Nephron (organoid): ENCODE data around the gene TJP3.

Experiments used
- H3K27ac Mint-ChIP-seq, 3 experiments: 2 replicates each; pipeline ENCODE4 v1.8.0; 2020; ENCODE audit warnings: mixed read lengths in 3 of 3, mild to moderate bottlenecking in 2 of 3, moderate library complexity in 1 of 3
- H3K27me3 Mint-ChIP-seq: 2 replicates; pipeline ENCODE4 v1.8.0; 2021; ENCODE audit warnings: low read depth, mild to moderate bottlenecking, moderate library complexity, mixed read lengths
- H3K36me3 Mint-ChIP-seq: 2 replicates; pipeline ENCODE4 v1.8.0; 2020; ENCODE audit warnings: low read depth, mixed read lengths
- H3K4me1 Mint-ChIP-seq: 2 replicates; pipeline ENCODE4 v1.8.0; 2020; ENCODE audit warnings: mixed read lengths
- H3K4me3 Mint-ChIP-seq, 3 experiments: 2 replicates each; pipeline ENCODE4 v1.8.0; 2020; ENCODE audit warnings: mild to moderate bottlenecking in 3 of 3, mixed read lengths in 3 of 3, moderate library complexity in 2 of 3
- H3K9me3 Mint-ChIP-seq: 2 replicates; pipeline ENCODE4 v1.8.0; 2020; ENCODE audit warnings: mixed read lengths
- TF ChIP-seq, protein P1 (sequence below), 3 experiments: fragments of 200-600 bp; sonication (generic); IDR thresholded peaks; one replicate each; pipeline ENCODE4 v1.5.0; 2021; ENCODE audit warnings: antibody characterized with exemption in 3 of 3; ENCODE audit not compliant: unreplicated experiment in 3 of 3

Gene TJP3

GRCh38 chr19:3737487-3738205 lies 29.5 kb downstream of the TJP3 start:
- Mint-ChIP-seq H3K4me3 (no peak overlapping the region), H3K4me1 (no peaks in the 10 kb centered on the region), H3K27ac (no peak overlapping the region), H3K9me3 (no peaks in the 10 kb centered on the region), H3K36me3 (no peaks in the 10 kb centered on the region), H3K27me3 (peaks cover 29% of the 10 kb centered on the region)
- TF ChIP-seq, protein P1, sequence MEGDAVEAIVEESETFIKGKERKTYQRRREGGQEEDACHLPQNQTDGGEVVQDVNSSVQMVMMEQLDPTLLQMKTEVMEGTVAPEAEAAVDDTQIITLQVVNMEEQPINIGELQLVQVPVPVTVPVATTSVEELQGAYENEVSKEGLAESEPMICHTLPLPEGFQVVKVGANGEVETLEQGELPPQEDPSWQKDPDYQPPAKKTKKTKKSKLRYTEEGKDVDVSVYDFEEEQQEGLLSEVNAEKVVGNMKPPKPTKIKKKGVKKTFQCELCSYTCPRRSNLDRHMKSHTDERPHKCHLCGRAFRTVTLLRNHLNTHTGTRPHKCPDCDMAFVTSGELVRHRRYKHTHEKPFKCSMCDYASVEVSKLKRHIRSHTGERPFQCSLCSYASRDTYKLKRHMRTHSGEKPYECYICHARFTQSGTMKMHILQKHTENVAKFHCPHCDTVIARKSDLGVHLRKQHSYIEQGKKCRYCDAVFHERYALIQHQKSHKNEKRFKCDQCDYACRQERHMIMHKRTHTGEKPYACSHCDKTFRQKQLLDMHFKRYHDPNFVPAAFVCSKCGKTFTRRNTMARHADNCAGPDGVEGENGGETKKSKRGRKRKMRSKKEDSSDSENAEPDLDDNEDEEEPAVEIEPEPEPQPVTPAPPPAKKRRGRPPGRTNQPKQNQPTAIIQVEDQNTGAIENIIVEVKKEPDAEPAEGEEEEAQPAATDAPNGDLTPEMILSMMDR (IDR thresholded peaks at IDR 0.05; ENCODE audit: unreplicated experiment in 3 of 3), result no peak

DNA sequence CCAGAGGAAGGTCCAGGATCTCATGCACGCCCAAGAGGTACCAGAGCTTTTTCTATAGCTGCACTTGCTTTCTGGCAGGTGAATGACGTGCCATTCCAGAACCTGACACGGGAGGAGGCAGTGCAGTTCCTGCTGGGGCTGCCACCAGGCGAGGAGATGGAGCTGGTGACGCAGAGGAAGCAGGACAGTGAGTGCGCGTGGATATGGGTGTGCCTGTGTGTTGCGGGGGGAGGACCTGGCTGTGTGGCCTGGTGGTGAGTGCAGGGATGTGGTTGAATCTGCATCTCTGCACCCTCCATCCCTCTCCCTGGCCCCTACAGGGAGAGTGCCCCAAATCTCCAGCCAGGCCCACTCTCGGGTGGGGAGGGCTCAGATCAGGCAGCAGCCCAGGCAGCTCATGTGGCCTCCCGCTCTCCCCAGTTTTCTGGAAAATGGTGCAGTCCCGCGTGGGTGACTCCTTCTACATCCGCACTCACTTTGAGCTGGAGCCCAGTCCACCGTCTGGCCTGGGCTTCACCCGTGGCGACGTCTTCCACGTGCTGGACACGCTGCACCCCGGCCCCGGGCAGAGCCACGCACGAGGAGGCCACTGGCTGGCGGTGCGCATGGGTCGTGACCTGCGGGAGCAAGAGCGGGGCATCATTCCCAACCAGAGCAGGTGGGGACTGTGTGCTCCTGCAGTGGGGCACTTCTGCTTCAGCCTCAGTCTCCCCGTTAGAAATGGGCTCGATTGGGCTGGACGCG lies 30.5 kb downstream of the TJP3 start:
- H3K27me3 Mint-ChIP-seq, result peaks cover 23% of the 10 kb centered on the region
- no peaks in the 10 kb centered on the region for H3K9me3 Mint-ChIP-seq
- no peaks in the 10 kb centered on the region for H3K4me1 Mint-ChIP-seq
- H3K4me3 Mint-ChIP-seq, result no peak overlapping the region
- TF ChIP-seq, protein P1 (IDR thresholded peaks at IDR 0.05; ENCODE audit: unreplicated experiment in 3 of 3), result no peak
- no peaks in the 10 kb centered on the region for H3K36me3 Mint-ChIP-seq
- no peak overlapping the region for H3K27ac Mint-ChIP-seq

DNA sequence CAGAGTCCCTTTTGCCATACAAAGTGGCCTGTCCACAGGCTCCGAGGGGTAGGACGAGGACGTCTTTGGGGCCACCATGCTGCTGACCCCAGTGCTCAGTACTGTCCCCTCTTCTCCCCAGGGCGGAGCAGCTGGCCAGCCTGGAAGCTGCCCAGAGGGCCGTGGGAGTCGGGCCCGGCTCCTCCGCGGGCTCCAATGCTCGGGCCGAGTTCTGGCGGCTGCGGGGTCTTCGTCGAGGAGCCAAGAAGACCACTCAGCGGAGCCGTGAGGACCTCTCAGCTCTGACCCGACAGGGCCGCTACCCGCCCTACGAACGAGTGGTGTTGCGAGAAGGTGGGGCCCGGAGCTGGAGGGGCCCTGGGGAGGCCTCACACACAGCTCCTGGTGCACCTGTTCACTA lies 32.2 kb downstream of the TJP3 start:
- TF ChIP-seq, protein P1 (IDR thresholded peaks at IDR 0.05; ENCODE audit: unreplicated experiment in 3 of 3), result no peak

GRCh38 chr19:3743486-3743885 lies 35.3 kb downstream of the TJP3 start:
- Mint-ChIP-seq H3K27ac (no peak overlapping the region), H3K27me3 (peaks cover 13% of the 10 kb centered on the region)

More for the DNA sequence above, 32.2 kb downstream of the TJP3 start:
- H3K4me3 Mint-ChIP-seq, result no peak overlapping the region
- H3K36me3 Mint-ChIP-seq, result no peaks in the 10 kb centered on the region
- peaks cover 16% of the 10 kb centered on the region for H3K27me3 Mint-ChIP-seq
- no peak overlapping the region for H3K27ac Mint-ChIP-seq
- H3K4me1 Mint-ChIP-seq, result no peaks in the 10 kb centered on the region
- H3K9me3 Mint-ChIP-seq, result no peaks in the 10 kb centered on the region

DNA sequence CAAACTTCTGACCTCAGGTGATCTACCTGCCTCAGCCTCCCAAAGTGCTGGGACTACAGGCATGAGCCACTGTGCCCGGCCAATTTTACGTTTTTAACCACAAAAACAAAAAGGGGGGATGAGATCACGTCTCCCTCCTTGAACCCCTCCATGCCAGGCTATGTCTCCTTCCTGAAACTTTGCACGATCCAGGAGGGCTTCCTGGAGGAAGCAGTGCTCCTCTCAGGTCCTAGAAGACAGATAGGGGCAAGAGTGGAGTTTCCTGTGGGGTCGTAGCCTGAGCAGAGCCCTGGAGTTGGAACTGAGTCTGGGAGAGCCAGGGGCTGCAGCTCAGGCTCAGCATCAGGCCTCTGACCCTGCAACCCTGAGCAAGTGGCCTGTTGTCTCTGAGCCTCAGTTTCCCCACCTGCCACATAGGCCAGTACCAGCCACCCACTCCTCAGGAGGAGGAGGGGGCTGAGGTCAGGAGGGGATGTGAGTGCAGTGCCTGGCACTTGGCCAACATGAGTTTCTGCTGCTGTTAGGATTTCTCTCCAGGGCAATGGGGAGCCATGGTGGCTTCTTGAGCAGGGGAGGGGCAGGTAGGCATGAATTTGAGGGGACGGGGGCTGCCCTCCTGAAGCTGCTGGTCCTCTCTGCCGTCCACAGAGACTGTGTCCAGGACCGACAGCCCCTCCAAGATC lies 37.3 kb downstream of the TJP3 start:
- Mint-ChIP-seq H3K27ac (no peak overlapping the region), H3K27me3 (peaks cover 8% of the 10 kb centered on the region), H3K4me3 (no peak overlapping the region), H3K36me3 (peaks cover 3% of the 10 kb centered on the region), H3K4me1 (no peaks in the 10 kb centered on the region), H3K9me3 (no peaks in the 10 kb centered on the region)
- TF ChIP-seq, protein P1 (IDR thresholded peaks at IDR 0.05; ENCODE audit: unreplicated experiment in 3 of 3), result no peak

More at GRCh38 chr19:3743486-3743885, 35.3 kb downstream of the TJP3 start:
- H3K9me3 Mint-ChIP-seq, result no peaks in the 10 kb centered on the region
- TF ChIP-seq, protein P1 (IDR thresholded peaks at IDR 0.05; ENCODE audit: unreplicated experiment in 3 of 3), result no peak
- no peaks in the 10 kb centered on the region for H3K36me3 Mint-ChIP-seq
- no peak overlapping the region for H3K4me3 Mint-ChIP-seq
- no peaks in the 10 kb centered on the region for H3K4me1 Mint-ChIP-seq
